Effector CD4-positive, alpha-beta T cell (primary cell): ENCODE measurements around the gene YBX1.

Experiments used
- DNase-seq: peaks from one replicate; pipeline ENCODE4 v3.0.0-alpha.2; 2020

YBX1 gene

DNA sequence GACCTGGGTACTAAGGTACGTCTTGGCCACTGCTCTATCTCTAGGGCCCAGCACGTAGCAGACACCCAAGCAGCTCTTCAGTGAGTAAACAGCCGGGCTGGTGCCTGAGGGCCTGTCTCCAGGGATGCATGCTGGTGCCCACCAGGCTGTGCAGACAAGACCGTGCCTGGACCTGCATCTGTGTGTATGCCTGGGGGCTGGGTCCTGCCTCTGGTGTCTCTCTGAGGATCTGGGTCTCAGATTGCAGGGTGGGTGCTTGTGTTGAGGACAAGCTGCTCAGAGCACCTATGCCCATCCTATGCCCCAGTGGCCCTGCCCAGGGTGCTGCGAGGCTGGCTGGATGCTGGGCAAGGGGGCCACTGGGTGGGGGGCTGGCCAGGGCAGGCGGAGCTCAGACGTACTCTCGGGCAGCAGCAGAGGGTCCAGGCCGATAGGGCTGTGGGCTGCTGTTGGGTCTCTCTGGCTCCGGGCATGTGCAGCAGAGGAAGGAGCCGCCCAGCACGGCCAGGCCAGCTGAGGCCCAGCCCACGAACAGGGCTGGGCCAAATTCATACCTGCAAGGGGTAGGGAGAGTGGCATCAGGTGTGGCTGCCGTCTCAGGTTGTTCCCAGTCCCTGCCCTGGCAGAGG lies 53.4 kb downstream of the YBX1 start:
- no peak for DNase-seq

DNA sequence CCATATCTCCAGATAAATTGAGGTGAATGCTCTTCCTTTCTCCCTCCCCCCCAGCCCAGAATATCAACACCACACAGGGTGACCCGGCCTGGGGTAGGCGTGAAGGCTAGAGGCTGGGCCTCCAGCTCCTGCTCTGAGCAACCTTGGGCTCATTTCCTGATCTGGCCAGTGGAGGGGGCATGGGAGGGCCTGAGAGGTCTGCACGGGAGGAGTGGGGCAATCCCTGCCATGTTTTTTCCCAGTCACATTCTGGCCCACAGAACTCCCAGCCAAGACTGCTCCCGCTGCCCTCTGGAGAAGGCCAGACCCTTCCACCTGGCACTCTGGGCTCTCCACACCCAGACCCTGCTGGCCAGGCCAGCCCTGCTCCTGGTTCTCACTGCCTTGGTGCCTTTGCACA lies 53.9 kb downstream of the YBX1 start:
- DNase-seq = no peak

GRCh38 chr1:42736571-42737200 lies 54.5 kb downstream of the YBX1 start:
- no peak for DNase-seq

DNA sequence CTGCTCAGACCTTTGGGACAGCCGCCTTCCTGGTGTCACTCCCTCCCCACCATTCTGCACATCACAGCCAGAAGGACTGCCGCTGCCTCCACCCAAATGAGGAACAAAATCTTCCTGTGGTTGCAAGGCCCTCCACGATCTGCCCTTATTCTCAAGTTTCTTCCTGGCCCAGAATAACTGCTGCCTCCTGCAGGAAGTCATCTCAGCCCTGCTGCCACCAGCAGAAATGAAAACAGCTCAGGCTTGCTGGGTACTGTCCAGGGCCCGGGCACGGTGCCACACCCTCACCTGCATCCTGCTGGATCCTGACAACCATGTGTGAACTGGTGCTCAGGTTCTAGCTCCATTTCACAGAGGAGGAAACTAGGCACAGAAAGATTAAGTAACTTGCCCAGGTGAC lies 55.0 kb downstream of the YBX1 start:
- no peak for DNase-seq

GRCh38 chr1:42737986-42738677 lies 55.9 kb downstream of the YBX1 start:
- DNase-seq = no peak

DNA sequence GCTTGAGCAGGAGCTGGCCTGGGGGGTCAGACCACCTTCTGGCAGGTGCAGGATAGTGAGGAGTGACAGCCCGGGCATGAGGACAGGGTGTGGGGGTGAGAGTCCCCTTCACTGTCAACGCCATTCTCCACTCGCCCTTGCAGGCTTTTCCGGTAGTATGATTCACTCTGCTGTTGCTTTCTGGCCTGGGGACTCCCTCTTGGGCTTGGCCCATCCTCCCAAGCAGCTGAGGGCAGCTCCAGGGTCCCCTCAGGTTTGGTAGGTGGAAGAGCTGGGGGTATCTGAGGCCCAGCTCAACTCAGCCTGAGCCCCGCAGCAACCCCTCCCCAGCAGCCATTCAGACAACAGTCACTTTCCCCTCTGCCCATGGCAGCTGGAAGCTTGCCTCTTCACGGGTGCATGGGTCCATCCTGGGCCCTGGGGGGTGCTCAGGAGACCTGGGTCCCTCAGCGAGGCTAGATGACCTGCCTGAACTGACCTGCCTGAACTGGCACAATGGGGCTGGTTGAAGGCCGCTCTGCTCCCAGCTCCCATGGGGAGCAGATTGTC lies 56.5 kb downstream of the YBX1 start:
- no peak for DNase-seq

DNA sequence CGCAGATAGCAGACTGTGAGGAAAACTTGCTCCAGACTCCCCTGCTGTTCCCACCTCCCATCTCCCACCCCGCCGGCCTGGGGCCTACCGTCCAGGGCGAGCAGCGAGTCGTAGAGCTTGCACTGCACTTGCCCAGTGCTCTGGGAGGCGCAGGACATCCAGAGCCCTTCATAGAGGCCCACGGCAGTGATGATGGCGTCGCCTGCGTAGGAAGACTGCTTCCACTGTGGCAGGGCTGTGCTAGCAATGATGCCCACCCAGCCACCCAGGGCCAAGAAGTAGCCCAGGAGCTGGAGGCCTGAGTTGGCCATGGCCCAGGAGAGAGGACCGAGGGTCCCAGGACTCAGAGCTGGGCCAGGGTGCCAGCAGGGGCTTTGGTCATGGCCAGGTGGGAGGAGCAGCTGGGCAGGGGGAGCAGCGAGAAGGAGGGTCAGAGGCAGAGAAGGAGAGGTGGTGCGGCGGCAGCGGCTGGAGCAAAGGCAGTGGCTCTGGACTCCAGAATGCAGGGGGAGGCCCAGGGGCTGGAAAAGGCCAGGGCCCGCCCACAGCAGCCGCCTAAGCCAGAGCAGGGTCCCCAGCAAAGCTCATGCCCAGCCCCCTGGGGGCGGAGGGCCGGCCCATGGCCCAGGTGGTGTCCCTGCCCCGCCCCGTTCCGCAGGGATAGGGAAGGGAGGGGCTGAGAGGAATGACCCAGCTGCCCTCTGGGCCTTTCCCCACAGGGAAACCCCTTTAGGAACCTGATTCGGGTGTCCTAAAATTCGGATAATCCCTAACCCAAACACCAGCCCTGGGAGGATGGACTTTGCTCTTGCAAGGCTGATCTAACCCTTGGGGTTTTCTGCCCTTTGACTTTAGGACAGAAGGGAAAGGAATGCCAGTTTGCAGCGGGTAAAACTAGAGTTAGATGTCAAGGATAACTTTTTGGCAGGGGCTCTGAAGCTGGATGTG lies 57.8 kb downstream of the YBX1 start, which contains the start of gene CLDN19:
CLDN19 (minus strand) TSS at position 484 of the 948 bp plus-strand sequence; CDS start at position 311, 173 bp downstream.
- no peak for DNase-seq

- DNase-seq = no peak
Measured at GRCh38 chr1:42740851-42741580, 58.8 kb downstream of the YBX1 start.

DNA sequence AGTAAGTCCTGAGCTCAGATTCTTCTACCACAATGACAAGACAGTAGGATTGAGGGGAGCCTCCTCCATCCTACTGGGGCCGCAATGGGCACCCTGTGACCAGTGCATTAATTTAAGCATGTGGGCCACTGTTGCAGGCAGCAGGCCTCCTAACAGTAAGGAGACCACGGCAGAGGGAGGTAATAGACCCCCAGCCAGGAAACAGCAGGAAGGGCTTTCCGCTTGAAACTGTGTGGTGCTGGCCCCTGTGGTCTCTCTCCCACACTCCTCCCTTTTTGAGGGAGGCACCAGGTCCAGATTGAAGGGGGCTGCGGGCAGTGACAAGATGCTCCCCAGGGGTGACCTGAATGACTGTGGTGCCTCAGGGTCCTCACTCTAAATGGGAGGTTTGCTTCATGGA lies 59.5 kb downstream of the YBX1 start:
- DNase-seq = no peak

- DNase-seq = no peak
Measured at GRCh38 chr1:42742141-42742540, 59.9 kb downstream of the YBX1 start.

- DNase-seq = no peak
Measured at GRCh38 chr1:42742617-42743316, 60.5 kb downstream of the YBX1 start.

- no peak for DNase-seq
Measured at GRCh38 chr1:42743317-42744147, 61.3 kb downstream of the YBX1 start.

- no peak for DNase-seq
Measured at GRCh38 chr1:42744148-42744413, 61.9 kb downstream of the YBX1 start.

DNA sequence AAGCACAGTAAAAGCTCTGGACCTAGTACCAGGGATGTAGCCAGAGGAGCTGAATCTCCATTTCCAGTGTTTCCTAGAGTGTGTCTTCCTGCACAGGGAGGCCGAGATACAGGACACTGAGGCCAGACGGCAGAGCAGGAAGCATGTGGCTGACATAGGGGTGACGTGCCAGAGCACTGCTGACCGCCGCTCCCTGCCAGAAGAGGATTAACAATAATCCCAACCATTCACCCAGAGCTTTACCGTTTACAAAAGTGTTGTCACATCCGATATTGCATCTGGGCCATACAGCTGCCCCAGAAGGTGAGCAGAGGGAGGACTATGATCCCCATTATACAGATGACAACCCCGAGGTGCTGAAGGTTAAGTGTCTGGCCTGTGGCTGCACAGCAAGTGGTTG lies 63.6 kb downstream of the YBX1 start:
- DNase-seq = no peak

DNA sequence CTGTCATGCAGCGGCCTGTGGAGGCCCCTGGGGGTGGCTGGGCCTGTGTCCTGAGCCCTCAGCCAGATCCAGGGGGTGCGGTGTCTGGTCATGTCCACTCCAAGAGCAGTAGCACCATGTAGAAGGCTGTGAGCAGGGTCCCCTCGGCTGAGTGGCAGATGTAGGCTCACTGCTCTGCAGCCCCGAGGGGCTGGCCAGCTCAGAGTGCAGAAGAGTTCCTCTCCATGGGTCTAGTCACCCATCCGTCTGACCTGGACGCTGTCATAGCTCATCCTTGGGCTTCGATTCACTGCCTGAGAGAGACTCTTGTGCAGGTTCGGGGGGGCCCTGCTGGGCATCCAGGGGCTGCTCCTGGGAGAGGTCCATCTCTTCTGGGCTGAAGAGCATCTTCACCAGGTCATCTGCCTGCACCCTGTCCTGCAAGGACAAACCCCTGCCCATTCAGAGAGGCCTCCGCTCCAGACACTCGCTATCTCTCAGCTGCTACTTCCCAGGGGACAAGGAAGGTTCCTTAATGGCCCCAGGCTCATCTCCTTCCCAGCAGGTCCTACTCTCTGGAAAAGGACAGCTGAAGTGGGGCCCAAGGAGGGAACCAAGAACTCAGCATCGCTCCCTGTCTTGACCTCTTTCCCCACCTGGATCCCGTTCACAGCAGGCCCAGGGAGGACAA lies 64.4 kb downstream of the YBX1 start:
- DNase-seq = no peak

DNA sequence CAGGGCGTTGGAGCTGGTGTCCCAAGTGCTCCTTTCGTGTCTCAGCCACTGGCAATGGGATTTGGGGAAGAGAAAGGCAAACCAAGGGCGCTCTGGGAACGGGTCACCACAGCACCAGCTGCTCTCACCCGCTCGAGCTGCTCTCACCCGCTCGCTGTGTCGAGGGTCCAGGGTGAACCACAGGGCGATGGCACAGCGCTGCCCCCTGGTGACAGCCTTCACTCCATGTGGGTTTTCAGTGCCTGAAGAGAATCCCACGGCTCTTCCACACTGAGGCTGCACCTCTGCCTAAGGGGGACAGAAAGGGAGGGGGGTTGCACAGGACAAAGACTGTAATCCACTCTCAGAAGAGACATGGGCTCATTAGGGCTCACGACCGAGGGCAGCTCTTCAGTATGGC lies 64.9 kb downstream of the YBX1 start:
- peak; percentile 29 for DNase-seq

GRCh38 chr1:42748021-42748420 lies 65.8 kb downstream of the YBX1 start:
- DNase-seq = no peak

DNA sequence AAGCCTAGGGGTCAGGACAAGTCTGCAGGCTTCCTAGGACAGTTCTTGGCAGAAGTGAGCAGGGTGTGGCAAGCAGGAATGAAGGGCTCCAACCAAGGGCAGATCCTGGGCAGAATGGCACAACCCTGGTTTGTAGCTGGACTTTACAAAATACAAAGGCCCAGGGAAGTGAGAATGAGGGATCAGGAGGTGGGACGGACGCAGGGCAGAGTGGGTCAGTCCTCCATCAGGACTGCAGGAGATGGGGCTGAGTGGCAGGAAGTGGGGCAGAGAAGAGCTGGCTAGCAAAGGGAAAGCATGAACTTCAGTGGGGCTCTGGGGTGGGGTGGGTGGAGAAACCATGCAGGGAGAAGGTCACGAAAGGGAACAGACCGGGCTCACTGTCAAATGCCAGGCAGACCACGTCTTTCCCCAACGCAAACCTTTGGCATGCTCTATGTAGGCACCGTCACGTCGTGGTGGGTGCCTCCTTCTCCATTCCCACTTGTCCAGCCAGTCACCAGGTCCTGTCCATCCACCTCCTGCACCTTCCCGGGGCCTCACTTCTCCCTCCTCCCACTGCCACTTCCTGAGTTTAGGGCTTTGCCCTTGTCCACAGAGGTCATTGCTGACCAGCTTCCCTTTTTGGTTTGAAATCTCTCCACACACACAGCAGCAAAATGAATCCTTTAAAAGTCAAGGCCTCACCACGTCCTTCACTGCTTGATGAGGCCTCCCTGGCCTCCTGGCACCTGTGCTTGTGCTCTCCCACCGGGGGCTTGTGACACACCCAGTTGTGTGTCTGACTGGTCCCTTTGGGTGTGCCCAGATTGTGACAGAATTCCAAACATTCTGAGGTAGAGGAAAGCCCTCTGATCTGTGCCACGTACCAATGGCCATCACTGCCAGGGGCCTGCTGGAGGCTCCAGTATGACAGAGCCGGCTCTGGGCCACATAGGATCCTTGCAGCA lies 66.5 kb downstream of the YBX1 start:
- DNase-seq = no peak

DNA sequence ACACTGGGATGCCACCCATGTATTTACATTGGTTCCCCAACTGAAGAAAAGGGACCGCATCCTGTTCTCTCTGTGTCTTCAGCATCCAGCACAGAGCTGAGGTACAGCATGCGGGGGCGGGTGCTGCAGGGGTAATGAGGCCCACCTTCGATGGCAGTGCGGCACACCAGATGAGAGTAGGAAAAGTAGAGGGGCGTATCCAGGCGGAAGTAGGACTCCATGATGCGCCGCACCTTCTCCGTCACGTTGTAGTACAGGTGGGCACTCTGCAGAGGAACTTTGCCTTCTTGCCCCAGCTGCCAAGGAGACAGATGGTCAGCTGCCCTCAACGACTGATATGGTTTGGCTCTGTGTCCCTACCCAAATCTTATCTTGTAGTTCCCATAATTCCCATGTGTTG lies 67.8 kb downstream of the YBX1 start:
- no peak for DNase-seq
